Heart right ventricle (tissue), 16 donors: ENCODE results near the gene NR2F1. TPM values are rescaled to one million over a fixed set of nuclear protein-coding genes. Genes with fewer than 3 reads are reported as not detected.
A peak's percentile ranks its signal among the peaks of the same experiment; 100 is the strongest.

ENCODE experiments used
- ATAC-seq, 8 donors: fragments of 200-7000 bp; cut with Tn5 transposase; one replicate each; pipeline ENCODE4 v1.9.1; 2020; ENCODE audit warnings: mild to moderate bottlenecking in 8 of 8, moderate library complexity in 8 of 8, moderate number of reproducible peaks in 1 of 8
- DNase-seq, 2 donors: peaks; one replicate each; pipeline ENCODE4 v3.0.0-alpha.2; 2020
- H3K27ac ChIP-seq, 10 donors: fragments of 200-600 bp; sonication (generic) in 2 of 10; one replicate each; pipeline versions ENCODE4 v1.5.0 to v1.8.0; 2020 to 2022; ENCODE audit warnings: mild to moderate bottlenecking in 3 of 10
- H3K27me3 ChIP-seq, 7 donors: fragments of 200-600 bp; one replicate each; pipeline ENCODE4 v1.8.0; 2021 to 2022; ENCODE audit warnings: mild to moderate bottlenecking in 2 of 7
- H3K36me3 ChIP-seq, 9 donors: fragments of 200-600 bp; sonication (generic) in 1 of 9; one replicate each; pipeline versions ENCODE4 v1.5.0 to v1.8.0; 2020 to 2022; ENCODE audit warnings: mild to moderate bottlenecking in 2 of 9
- H3K4me1 ChIP-seq, 9 donors: fragments of 200-600 bp; sonication (generic) in 1 of 9; one replicate each; pipeline versions ENCODE4 v1.5.0 to v1.8.0; 2020 to 2022; ENCODE audit warnings: mild to moderate bottlenecking in 4 of 9
- H3K4me3 ChIP-seq, 10 donors: fragments of 200-600 bp; sonication (generic) in 2 of 10; one replicate each; pipeline versions ENCODE4 v1.5.0 to v1.8.0; 2020 to 2022; ENCODE audit warnings: mild to moderate bottlenecking in 7 of 10, moderate library complexity in 2 of 10
- H3K9me3 ChIP-seq, 11 donors: fragments of 200-600 bp in 10 of 11; sonication (generic) in 2 of 11; one replicate each; pipeline versions ENCODE4 v1.5.0 to v1.8.0; 2013 to 2022; ENCODE audit warnings: mild to moderate bottlenecking in 2 of 11, control low read depth in 1 of 11, moderate library complexity in 1 of 11
- WGBS, 2 donors: extraction: QIAGEN DNeasy Blood & Tissue Kit; methylation state at CpG; one replicate each; pipeline ENCODE4 v1.1.7; 2013; ENCODE audit warnings: inconsistent platforms in 1 of 2; 5-methylcytosine and 5-hydroxymethylcytosine counted together
- intact Hi-C, 10 donors: fragments of 100-400 bp; cut with DNase I; formaldehyde crosslinking; loops; one replicate each; pipeline versions ENCODE4 v1.11.1 to v1.14.2; 2022
- polyA plus RNA-seq, 2 donors: library from polyadenylated mRNA; stranded (reverse); fragments of 200-250 nt; gene quantifications; one replicate each; pipeline ENCODE4 v1.2.3, GENCODE V29; 2013
- total RNA-seq, 10 donors: library from RNA; stranded (reverse); fragmentation: NEBNext Ultra II Directional in 3 of 10; extraction: Animal tissue kit (Norgen Biotek cat#: 25700) in 3 of 10; gene quantifications; one replicate each; pipeline versions ENCODE4 v1.2.1 to v1.2.4, GENCODE V29; 2021 to 2023
- TF ChIP-seq, protein P1 (sequence below), 9 donors: fragments of 200-600 bp; sonication (generic) in 2 of 9; IDR thresholded peaks; one replicate each; pipeline versions ENCODE4 v1.5.0 to v1.8.0; 2021 to 2022; ENCODE audit warnings: antibody characterized with exemption in 9 of 9, mild to moderate bottlenecking in 5 of 9, moderate library complexity in 1 of 9
- donor health status: Arrhythmogenic right ventricular cardiomyopathy.
- donor health status: ischemic (EF 13 %, LVEDD 7.1; RV severe dilation, severe dysfunction).
- donor health status: healthy with polysubstance abuse.
- donor health status: DM: no; HTN: yes; CAD: no.
- donor health status: DM: no; HTN: no; CAD: no.
- donor health status: ischemic (EF 25% LVEDD 6.9; RV normal size, moderate dysfunction).
- donor health status: ischemic (EF 25% LVEDD 5.7; RV mildly dilated, moderate dysfunction).
- donor health status: healthy.
- donor health status: DM: yes; HTN: yes; CAD: no.
- donor health status: Ischemic cardiomyopathy.
- donor health status: ischemic (EF 35%, LVEDD 5.7; RV mildly dilated, moderate dysfunction).
- donor health status: nonischemic (EF 11% LVEDD 7.7; RV severe dilation, severe dysfunction).
- donor health status: DM: yes; HTN: yes; CAD: no.
- donor health status: PGD.
- donor health status: ischemic (EF 29% LVEDD 5.4; RV normal size, mild dysfunction).
- donor health status: nonischemic (EF 23%, LVEDD 6.1; RV moderate dilation, normal function).

Gene NR2F1
- total and polyA plus RNA-seq, 12 donors, result 0.27 to 2.4 (median 0.92) TPM

DNA sequence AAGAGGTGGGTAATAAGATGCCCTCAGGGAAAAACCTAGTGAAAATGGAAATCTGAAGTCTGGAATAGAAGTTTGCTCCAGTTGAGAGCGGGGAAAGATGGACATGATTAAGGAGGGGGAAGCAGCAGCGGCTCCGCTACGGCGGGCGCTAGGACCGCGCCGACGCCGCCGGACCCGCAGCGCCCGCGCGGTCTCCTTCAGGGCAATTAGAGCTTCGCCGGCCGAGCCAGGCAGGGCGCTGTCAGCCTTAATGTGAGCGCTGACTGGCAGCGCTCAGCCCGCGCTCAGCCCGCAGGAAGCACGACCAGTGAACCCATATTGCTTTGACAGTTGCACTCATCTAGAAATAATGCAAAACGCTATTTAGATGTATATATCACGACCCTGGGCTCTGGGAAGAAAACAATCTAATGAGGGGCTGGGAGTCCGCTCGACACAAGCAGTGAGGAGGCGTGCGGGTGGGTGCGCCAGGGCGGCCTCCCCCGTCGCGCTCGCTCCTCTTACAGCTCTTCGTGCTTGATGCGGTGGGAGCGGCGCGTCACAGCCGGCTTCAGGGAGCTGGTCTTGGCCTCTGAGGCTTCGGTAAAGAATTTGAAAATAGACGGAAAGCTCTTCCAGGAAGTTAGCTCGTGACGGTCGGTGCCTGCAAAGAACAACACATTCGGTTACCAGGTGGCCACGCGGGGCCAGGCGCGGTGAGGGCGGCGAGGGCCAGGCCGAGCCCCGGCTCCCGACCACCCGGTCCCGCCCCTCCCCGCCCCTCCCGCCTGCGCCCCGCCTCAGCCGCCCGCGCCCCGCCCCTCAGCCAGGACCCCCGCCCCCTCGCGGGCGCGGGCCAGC lies 37.7 kb downstream of the NR2F1 start:
- peaks cover 0 to 20% (median 7%) of the 10 kb centered on the region in 9 donors for H3K4me1 ChIP-seq
- intact Hi-C loops, result no loop called here
- H3K27ac ChIP-seq, result peak overlapping the region in 9 of 10 donors; percentile 52 to 86 (median 72)
- peaks cover 0 to 37% (median 0%) of the 10 kb centered on the region in 7 donors for H3K27me3 ChIP-seq
- no peaks in the 10 kb centered on the region for H3K9me3 ChIP-seq
- DNase-seq, result peak; percentile 45 to 72
- H3K4me3 ChIP-seq, result peak overlapping the region; percentile 53 to 70 (median 66)
- H3K36me3 ChIP-seq, result no peaks in the 10 kb centered on the region
- ATAC-seq, result peak; percentile 89 to 96 (median 92)
- 0 to 1% methylated on average over 72 to 75 of the region's 75 CpGs for WGBS, 2 donors
- TF ChIP-seq, protein P1, sequence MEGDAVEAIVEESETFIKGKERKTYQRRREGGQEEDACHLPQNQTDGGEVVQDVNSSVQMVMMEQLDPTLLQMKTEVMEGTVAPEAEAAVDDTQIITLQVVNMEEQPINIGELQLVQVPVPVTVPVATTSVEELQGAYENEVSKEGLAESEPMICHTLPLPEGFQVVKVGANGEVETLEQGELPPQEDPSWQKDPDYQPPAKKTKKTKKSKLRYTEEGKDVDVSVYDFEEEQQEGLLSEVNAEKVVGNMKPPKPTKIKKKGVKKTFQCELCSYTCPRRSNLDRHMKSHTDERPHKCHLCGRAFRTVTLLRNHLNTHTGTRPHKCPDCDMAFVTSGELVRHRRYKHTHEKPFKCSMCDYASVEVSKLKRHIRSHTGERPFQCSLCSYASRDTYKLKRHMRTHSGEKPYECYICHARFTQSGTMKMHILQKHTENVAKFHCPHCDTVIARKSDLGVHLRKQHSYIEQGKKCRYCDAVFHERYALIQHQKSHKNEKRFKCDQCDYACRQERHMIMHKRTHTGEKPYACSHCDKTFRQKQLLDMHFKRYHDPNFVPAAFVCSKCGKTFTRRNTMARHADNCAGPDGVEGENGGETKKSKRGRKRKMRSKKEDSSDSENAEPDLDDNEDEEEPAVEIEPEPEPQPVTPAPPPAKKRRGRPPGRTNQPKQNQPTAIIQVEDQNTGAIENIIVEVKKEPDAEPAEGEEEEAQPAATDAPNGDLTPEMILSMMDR (IDR thresholded peaks at IDR 0.05), result peak in 3 of 9 donors; percentile 23 to 44 (median 26)

DNA sequence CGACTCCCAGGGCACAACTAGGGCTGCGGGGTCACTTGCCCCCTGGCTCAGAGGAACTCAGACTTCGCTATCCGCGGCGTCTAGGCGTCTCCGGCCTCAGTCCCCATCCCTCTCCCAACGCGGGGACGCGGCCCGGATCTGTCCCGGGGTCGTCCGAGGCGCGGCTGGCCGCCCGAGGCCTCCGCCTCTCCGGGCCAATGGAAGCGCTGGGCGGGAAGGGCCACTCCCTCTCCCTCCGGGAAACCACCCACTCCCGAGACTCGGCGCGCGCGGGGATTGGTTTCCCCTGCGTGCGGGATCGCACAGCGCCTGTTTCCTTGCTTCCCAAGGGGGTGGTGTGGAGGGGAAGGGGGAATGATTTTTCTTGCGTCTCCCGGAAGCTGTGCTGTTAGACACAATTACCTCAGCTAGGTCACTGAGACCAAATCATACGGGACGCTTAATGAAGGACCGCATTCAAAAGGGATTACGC lies 38.3 kb downstream of the NR2F1 start:
- DNase-seq (peak; percentile 79 to 83), ATAC-seq (peak; percentile 88 to 94 (median 92))
- Histone ChIP-seq H3K4me3 (peak overlapping the region; percentile 53 to 70 (median 66)), H3K4me1 (peaks cover 0 to 20% (median 7%) of the 10 kb centered on the region in 9 donors), H3K27me3 (peaks cover 0 to 32% (median 0%) of the 10 kb centered on the region in 7 donors), H3K36me3 (no peaks in the 10 kb centered on the region), H3K9me3 (no peaks in the 10 kb centered on the region), H3K27ac (peak overlapping the region in 9 of 10 donors; percentile 52 to 86 (median 72))
- 1% methylated on average over 38 to 41 of the region's 41 CpGs for WGBS, 2 donors
- TF ChIP-seq, protein P1 (IDR thresholded peaks at IDR 0.05), result no peak
- intact Hi-C loops, result no loop called here

DNA sequence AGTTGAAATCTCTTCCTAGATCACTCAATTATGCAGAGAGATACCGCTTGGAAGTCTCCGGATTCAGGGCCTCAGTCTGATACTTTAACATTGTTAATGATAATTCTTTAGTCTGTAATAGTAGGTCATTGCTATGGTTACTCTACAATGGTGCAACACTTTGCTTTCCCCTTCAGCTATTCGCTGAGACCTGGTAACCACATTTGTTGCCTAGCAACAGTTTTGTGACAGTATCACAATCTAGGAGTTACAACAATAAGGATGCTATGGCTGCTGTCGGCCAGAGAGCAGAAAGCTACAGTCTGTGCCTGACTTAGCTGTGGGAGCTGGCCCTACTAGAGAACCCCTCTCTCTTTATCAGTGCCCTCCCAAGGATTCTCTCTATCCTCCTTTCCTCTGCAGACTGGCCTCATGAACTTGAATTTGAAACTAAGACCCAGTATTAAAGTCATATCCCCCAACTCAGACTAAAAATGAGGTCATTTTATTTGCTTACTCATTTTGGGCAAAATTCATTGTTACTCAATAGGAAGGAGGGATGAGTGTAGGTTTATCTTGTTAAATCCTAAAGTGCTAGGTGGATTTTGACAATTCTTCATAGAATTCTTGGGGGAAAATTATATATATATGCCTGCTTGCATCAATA lies 39.3 kb downstream of the NR2F1 start:
- peak overlapping the region in 3 of 10 donors; percentile 68 to 86 (median 79) for H3K27ac ChIP-seq

More for the DNA sequence above, 39.3 kb downstream of the NR2F1 start:
- 47 to 67% methylated on average over 4 of the region's 4 CpGs for WGBS, 2 donors
- H3K4me3 ChIP-seq, result peak overlapping the region in 4 of 10 donors; percentile 64 to 70 (median 68)
- no peaks in the 10 kb centered on the region for H3K9me3 ChIP-seq
- intact Hi-C loops, result no loop called here
- peaks cover 0 to 29% (median 0%) of the 10 kb centered on the region in 7 donors for H3K27me3 ChIP-seq
- DNase-seq (peak in 1 of 2 donors; percentile 17), ATAC-seq (peak in 6 of 8 donors; percentile 20 to 52 (median 32))
- TF ChIP-seq, protein P1 (IDR thresholded peaks at IDR 0.05), result no peak
- peaks cover 0 to 20% (median 7%) of the 10 kb centered on the region in 9 donors for H3K4me1 ChIP-seq
- H3K36me3 ChIP-seq, result no peaks in the 10 kb centered on the region
